Activated CD8-positive, alpha-beta T cell treated with anti-CD3 and anti-CD28 coated beads, Interleukin-2, amount 10 ng/mL, durations not matched to agents 7 days and 5 days (primary cell): Measurements from ENCODE around the gene SART3. TPM values are rescaled to one million over a fixed set of nuclear protein-coding genes. Genes with fewer than 3 reads are reported as not detected.
A peak's percentile ranks its signal among the peaks of the same experiment; 100 is the strongest.

ENCODE experiments used
- ATAC-seq: fragments of 150-1000 bp; cut with Tn5 transposase; one replicate; pipeline ENCODE4 v1.10.0; 2021; ENCODE audit warnings: moderate library complexity
- CTCF ChIA-PET: fragments of 350-600 bp; sonication (Branson Sonifier 250); formaldehyde crosslinking; loops from one replicate; lab custom pipeline; 2021; ENCODE audit warnings: antibody characterized with exemption; lab: Charles Lee
- POLR2A ChIA-PET: fragments of 350-600 bp; sonication (Branson Sonifier 250); formaldehyde crosslinking; loops from one replicate; lab custom pipeline; 2021; ENCODE audit warnings: antibody characterized with exemption; lab: Charles Lee
- DNase-seq: peaks from one replicate; pipeline ENCODE4 v3.0.0-alpha.2; 2020
- H3K27ac Mint-ChIP-seq: one replicate; pipeline ENCODE4 v1.8.0; 2021; ENCODE audit warnings: mild to moderate bottlenecking, mixed read lengths
- H3K27me3 Mint-ChIP-seq: one replicate; pipeline ENCODE4 v1.8.0; 2021; ENCODE audit warnings: low read depth, mixed read lengths
- H3K36me3 Mint-ChIP-seq: one replicate; pipeline ENCODE4 v1.8.0; 2021; ENCODE audit warnings: low read depth, mixed read lengths
- H3K4me1 Mint-ChIP-seq: one replicate; pipeline ENCODE4 v1.8.0; 2021; ENCODE audit warnings: low read depth, mixed read lengths
- H3K4me3 Mint-ChIP-seq: one replicate; pipeline ENCODE4 v1.8.0; 2021; ENCODE audit warnings: mild to moderate bottlenecking, mixed read lengths
- H3K9me3 Mint-ChIP-seq: one replicate; pipeline ENCODE4 v1.8.0; 2022; ENCODE audit warnings: mixed read lengths; ENCODE audit not compliant: insufficient read depth
- total RNA-seq, 2 experiments: library from RNA; stranded (reverse); gene quantifications; one replicate each; pipeline ENCODE4 v1.2.3, GENCODE V29; 2021

Gene SART3
- total RNA-seq, 2 experiments from 2014 or later: 67.9 to 76.9 TPM

DNA sequence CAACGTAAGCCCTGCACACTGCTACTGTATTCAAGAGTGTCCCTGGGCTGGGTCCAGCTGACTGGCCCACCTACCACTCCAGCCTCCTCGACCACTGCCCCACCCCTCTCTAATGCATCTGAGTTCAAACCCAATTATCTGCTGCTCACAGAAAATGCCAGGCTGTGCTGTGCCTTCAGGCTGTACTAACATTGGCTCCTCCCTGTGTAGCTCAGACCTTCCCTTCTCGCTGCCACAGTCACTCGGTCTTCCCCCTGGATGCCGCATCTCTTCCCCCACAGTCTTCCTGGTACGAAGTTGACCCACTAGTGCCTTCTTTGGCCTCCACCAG lies 33.8 kb downstream of the SART3 start:
- DNase-seq: no peak
- H3K36me3 Mint-ChIP-seq: peaks cover 71% of the 10 kb centered on the region
- POLR2A ChIA-PET: no interaction called here
- no peaks in the 10 kb centered on the region for H3K9me3 Mint-ChIP-seq
- no peak overlapping the region for H3K4me3 Mint-ChIP-seq
- no peak for ATAC-seq
- peak overlapping the region; percentile 32 for H3K27ac Mint-ChIP-seq
- H3K27me3 Mint-ChIP-seq: no peaks in the 10 kb centered on the region
- CTCF ChIA-PET: interaction anchor here (2.7 kb wide), 1 partner anchor 15 kb away, joined by 13 read pairs; no protein-coding TSS in a partner anchor
- H3K4me1 Mint-ChIP-seq: peaks cover 16% of the 10 kb centered on the region

DNA sequence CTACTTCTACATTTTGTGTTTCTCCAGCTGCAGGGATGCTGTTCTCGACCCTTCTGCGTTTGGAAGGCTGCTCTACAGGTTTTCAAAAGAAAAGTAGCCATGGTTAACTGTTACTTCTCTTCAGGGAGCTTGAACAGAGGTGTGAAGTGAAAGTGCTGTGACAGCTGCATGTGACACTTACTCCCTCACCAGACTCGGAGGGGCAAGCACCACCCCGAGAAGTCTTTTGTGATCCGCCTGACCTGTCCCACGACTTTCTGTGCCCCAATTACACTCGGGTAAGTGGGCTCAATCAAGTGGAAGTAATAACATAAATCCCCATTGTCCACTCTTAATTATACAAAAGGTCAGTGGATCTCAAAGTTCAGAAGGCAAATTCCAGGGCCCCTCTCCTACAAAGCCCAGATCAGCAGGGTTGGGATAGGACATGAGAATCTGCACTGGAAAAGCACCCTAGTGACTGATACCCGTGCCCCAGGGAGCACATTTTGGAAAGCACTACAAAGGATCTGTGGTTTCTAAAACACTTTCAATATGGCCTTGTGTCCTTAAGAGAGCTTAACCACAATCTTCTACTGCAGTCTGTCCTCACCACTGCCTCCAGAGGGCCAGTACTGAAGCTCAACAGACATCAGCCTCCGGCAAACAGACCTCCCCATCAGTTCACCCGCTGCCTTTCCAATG lies 34.3 kb downstream of the SART3 start:
- ATAC-seq: peak; percentile 21
- Mint-ChIP-seq H3K9me3 (no peaks in the 10 kb centered on the region), H3K4me3 (no peak overlapping the region), H3K27me3 (no peaks in the 10 kb centered on the region), H3K27ac (peak overlapping the region; percentile 32), H3K36me3 (peaks cover 76% of the 10 kb centered on the region), H3K4me1 (peaks cover 16% of the 10 kb centered on the region)
- no peak for DNase-seq
- ChIA-PET POLR2A (no interaction called here), CTCF (interaction anchor here (2.7 kb wide), 1 partner anchor 14 kb away, joined by 13 read pairs; no protein-coding TSS in a partner anchor)

DNA sequence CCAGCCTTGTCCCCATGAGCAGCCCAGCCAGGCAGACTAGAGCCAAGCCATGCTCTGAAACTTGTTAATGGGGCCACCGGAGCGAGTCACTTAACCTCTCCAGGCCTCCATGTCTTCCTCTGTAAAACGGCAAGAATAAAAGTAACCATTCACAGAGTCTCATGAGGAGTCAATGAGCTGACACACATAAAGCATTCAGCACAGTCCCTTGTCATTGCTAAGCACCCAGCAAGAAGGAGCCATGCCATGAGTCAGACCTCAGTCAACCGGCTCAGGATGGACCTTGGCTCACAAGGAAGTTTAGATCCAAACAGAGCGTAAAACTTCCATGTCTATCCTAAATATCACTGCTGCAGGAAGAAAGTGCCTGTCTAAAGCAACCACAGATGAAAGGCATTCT lies 35.3 kb downstream of the SART3 start:
- Mint-ChIP-seq H3K4me1 (peaks cover 16% of the 10 kb centered on the region), H3K27ac (no peak overlapping the region), H3K36me3 (peaks cover 78% of the 10 kb centered on the region), H3K9me3 (no peaks in the 10 kb centered on the region), H3K4me3 (no peak overlapping the region), H3K27me3 (no peaks in the 10 kb centered on the region)
- POLR2A ChIA-PET: no interaction called here
- CTCF ChIA-PET: interaction anchor here (2.7 kb wide), 1 partner anchor 13 kb away, joined by 13 read pairs; no protein-coding TSS in a partner anchor
- ATAC-seq: no peak
- no peak for DNase-seq

DNA sequence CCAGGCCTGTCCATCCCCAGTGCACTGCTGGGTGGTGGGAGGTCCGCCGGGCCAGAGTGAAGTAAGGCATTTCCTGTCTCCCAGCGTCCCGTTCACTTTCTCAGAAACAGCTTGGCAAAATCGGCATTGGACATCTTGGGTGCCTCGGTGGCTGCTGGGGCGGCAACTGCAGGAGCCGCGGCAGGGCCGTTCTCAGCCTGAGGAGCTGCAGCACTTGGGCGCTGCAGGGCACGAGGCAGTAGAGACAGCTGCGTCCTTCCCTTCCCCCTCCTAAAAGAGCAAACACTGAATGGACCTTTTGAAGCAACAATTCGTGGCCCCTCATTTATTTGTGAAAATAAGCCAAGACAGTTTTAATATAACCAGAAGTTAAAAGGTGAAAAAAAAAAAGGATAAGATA lies 37.6 kb downstream of the SART3 start:
- H3K36me3 Mint-ChIP-seq: peaks cover 80% of the 10 kb centered on the region
- no peak overlapping the region for H3K27ac Mint-ChIP-seq
- ATAC-seq (no peak), DNase-seq (no peak)
- peaks cover 16% of the 10 kb centered on the region for H3K4me1 Mint-ChIP-seq
- H3K27me3 Mint-ChIP-seq: no peaks in the 10 kb centered on the region
- H3K4me3 Mint-ChIP-seq: no peak overlapping the region
- ChIA-PET POLR2A (no interaction called here), CTCF (interaction anchor here (2.0 kb wide), 1 partner anchor 11 kb away, joined by 6 read pairs; no protein-coding TSS in a partner anchor)
- H3K9me3 Mint-ChIP-seq: no peaks in the 10 kb centered on the region

DNA sequence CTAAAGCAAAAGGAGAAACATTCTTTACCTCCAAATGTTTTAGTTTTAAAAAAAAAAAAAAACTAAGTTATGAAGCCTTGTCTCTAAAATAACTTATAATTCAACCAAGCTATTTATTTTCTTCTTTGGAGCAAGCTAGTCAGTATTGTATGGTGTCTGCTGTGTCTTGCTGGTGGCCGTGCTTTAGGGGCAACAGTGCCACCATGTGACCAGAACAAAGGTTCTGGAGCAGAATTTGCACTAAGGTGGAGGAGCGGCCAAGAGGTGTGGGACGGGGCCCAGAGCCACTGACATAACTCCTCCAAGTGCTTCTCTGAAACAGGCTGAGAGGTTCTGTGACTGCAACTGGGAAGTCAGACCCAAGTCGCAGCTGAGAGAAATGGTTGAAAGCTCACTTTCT lies 41.4 kb downstream of the SART3 start:
- Mint-ChIP-seq H3K36me3 (peaks cover 58% of the 10 kb centered on the region), H3K9me3 (no peaks in the 10 kb centered on the region), H3K4me3 (no peak overlapping the region), H3K27me3 (no peaks in the 10 kb centered on the region), H3K27ac (no peak overlapping the region), H3K4me1 (peaks cover 12% of the 10 kb centered on the region)
- DNase-seq (no peak), ATAC-seq (no peak)
- POLR2A ChIA-PET: no interaction called here
- CTCF ChIA-PET: interaction anchor here (1.2 kb wide), 1 partner anchor 11 kb away, joined by 3 read pairs; no protein-coding TSS in a partner anchor

DNA sequence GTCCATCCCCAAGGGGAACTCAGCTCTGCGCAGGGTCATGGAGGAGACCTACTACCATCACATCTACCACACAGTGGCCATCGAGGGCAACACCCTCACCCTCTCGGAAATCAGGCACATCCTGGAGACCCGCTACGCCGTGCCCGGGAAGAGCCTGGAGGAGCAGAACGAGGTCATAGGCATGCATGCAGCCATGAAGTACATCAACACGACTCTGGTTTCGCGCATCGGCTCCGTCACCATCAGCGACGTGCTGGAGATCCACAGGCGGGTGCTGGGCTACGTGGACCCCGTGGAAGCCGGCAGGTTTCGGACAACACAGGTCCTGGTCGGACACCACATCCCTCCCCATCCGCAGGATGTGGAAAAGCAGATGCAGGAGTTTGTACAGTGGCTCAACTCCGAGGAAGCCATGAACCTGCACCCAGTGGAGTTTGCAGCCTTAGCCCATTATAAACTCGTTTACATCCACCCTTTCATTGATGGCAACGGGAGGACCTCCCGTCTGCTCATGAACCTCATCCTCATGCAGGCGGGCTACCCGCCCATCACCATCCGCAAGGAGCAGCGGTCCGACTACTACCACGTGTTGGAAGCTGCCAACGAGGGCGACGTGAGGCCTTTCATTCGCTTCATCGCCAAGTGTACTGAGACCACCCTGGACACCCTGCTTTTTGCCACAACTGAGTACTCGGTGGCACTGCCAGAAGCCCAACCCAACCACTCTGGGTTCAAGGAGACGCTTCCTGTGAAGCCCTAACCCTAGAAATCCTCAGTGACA lies 42.1 kb downstream of the SART3 start:
- no peaks in the 10 kb centered on the region for H3K9me3 Mint-ChIP-seq
- no peak overlapping the region for H3K4me3 Mint-ChIP-seq

DNA sequence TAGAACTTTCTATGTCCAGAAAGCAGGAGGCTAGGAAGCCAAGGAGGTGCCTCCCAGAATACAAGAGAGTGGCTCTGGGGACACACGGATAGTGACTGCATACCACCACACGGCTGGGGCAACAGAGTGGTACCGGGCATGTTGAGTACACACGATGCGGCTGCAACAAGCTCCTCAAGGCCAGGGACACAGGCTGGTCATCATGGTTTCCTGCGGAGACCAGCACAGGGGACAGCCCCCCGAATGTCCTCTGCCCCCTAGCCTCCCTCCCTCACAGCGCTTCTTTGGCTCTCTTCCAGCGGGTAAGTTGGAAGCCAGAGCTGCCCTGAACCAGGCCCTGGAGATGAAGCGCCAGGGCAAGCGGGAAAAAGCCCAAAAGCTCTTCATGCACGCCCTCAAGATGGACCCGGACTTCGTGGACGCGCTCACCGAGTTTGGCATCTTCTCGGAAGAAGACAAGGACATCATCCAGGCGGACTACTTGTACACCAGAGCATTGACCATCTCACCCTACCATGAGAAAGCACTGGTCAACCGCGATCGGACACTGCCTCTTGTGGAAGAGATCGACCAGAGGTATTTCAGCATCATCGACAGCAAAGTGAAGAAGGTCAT lies 42.8 kb downstream of the SART3 start:
- peaks cover 15% of the 10 kb centered on the region for H3K4me1 Mint-ChIP-seq
- POLR2A ChIA-PET: no interaction called here
- peaks cover 48% of the 10 kb centered on the region for H3K36me3 Mint-ChIP-seq
- no peaks in the 10 kb centered on the region for H3K9me3 Mint-ChIP-seq
- H3K27me3 Mint-ChIP-seq: no peaks in the 10 kb centered on the region
- no peak overlapping the region for H3K27ac Mint-ChIP-seq
- H3K4me3 Mint-ChIP-seq: no peak overlapping the region
- no peak for DNase-seq
- CTCF ChIA-PET: interaction anchor here (2.0 kb wide), 1 partner anchor 99 kb away, joined by 7 read pairs; no protein-coding TSS in a partner anchor
- no peak for ATAC-seq

More for the DNA sequence above, 42.1 kb downstream of the SART3 start:
- CTCF ChIA-PET: interaction anchor here (1.2 to 2.0 kb wide), 2 partner anchors 12 to 99 kb away, joined by 3 to 7 read pairs; no protein-coding TSS in a partner anchor
- H3K36me3 Mint-ChIP-seq: peaks cover 53% of the 10 kb centered on the region
- POLR2A ChIA-PET: no interaction called here
- H3K27ac Mint-ChIP-seq: no peak overlapping the region
- ATAC-seq (no peak), DNase-seq (no peak)
- H3K27me3 Mint-ChIP-seq: no peaks in the 10 kb centered on the region
- peaks cover 13% of the 10 kb centered on the region for H3K4me1 Mint-ChIP-seq

DNA sequence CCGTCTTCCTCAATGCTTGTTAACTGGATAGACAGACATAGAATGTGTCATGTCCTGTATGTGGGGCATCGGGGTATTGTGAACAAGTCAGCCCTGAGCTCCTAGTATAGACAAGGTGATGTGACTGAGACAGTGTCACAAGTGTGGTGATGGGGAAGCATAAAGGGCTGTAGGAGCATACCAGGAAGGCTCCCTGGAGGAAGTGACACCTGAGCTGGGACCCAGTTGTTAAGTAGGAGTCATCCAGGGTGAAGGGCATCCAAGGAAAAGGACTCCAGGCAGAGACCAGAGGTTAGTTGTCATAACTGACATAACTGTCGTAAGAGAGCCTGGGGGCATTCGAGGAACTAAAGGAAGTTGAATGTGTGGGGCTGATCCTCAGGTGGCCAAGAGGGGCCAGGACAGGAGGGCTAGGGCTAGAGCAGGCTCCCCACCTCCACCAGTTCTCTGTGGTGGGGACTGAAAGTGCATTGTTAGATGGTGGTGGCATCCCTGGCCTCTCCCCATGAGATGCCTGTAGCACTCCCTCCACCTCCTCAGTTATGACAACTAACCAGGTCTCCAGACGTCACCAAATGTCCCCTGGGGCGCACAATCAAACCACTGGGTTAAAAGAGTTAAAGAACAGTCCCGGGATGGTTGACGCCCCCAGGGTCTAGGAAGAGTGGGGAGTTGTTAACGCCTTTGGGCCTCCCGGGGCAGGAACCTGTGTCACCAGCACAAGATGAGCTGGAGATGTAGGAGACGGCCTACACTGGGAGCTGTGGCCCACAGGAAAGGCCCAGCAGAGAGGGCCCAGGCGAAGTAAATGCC lies 43.5 kb downstream of the SART3 start:
- Mint-ChIP-seq H3K27ac (peak overlapping the region; percentile 26), H3K4me3 (no peak overlapping the region), H3K9me3 (no peaks in the 10 kb centered on the region), H3K4me1 (peaks cover 15% of the 10 kb centered on the region), H3K27me3 (no peaks in the 10 kb centered on the region), H3K36me3 (peaks cover 45% of the 10 kb centered on the region)
- DNase-seq (no peak), ATAC-seq (no peak)
- CTCF ChIA-PET: interaction anchor here (2.0 kb wide), 1 partner anchor 100 kb away, joined by 7 read pairs; no protein-coding TSS in a partner anchor
- POLR2A ChIA-PET: no interaction called here

DNA sequence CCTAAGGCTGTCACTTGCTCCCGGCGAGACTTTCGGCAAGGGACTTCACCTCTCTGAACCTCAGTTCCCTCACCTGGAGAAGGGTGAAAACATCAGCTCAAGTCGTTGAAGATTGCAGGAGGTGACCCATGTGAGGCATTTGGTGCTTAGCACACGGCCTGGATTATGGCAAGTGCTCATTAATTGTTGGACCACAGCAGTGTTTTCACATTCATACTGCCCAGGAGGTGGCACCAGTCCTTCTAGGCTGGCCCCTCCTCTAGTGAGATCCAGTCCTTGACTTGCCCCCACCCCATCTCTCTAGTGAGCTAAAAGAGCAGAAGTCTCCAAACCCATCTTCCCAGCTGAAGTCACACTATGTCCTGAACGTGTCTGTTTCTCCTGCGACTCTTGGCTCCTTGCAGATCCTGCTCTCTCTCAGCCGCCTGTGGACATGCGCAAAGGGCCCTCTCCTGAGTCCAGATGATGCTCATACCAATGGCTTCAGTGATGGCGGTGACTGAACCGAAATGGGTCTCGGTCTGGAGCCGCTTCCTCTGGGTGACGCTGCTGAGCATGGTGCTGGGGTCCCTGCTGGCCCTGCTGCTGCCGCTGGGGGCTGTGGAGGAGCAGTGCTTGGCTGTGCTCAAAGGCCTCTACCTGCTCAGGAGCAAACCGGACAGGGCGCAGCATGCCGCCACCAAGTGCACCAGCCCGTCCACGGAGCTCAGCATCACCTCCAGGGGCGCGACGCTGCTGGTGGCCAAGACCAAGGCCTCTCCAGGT lies 44.3 kb downstream of the SART3 start:
- ChIA-PET CTCF (interaction anchor here (0.5 to 2.0 kb wide), 2 partner anchors 101 to 104 kb away, joined by 3 to 7 read pairs; no protein-coding TSS in a partner anchor), POLR2A (no interaction called here)
- Mint-ChIP-seq H3K36me3 (peaks cover 37% of the 10 kb centered on the region), H3K27ac (peak overlapping the region; percentile 91), H3K4me3 (peak overlapping the region; percentile 86), H3K27me3 (no peaks in the 10 kb centered on the region), H3K4me1 (peaks cover 21% of the 10 kb centered on the region), H3K9me3 (no peaks in the 10 kb centered on the region)
- no peak for DNase-seq
- no peak for ATAC-seq

DNA sequence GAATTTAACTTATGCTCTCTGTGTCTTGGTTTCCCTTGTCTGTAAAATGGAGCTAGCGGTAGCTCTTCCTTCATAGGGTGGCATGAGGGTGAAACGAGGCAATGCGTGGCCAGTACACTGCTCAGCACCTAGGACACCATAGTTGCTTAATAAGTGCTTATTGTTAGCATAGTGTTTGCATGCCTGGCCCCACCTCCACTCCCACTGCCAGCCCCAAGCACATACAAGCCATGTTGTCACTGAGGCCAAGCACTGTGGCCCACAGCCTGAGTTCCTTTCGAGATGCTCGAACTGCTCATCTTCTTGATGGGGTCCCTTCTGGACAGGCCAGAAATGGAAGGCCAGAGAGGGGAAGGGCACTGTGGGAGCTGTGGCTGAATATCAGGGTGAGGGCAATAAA lies 45.1 kb downstream of the SART3 start:
- DNase-seq (no peak), ATAC-seq (no peak)
- peaks cover 30% of the 10 kb centered on the region for H3K36me3 Mint-ChIP-seq
- H3K27me3 Mint-ChIP-seq: no peaks in the 10 kb centered on the region
- peak overlapping the region; percentile 91 for H3K27ac Mint-ChIP-seq
- CTCF ChIA-PET: no interaction called here
- H3K9me3 Mint-ChIP-seq: no peaks in the 10 kb centered on the region
- H3K4me1 Mint-ChIP-seq: peaks cover 26% of the 10 kb centered on the region
- H3K4me3 Mint-ChIP-seq: peak overlapping the region; percentile 86
- POLR2A ChIA-PET: interaction anchor here (0.7 kb wide), 1 partner anchor 45 kb away, joined by 3 read pairs; the partner anchor contains the start of gene SART3
